ENCODE results near the gene LECT2. TPM values are rescaled to one million over a fixed set of nuclear protein-coding genes. Genes with fewer than 3 reads are reported as not detected.

LECT2 gene
- total and polyA plus RNA-seq, 10 donors, result not detected

DNA sequence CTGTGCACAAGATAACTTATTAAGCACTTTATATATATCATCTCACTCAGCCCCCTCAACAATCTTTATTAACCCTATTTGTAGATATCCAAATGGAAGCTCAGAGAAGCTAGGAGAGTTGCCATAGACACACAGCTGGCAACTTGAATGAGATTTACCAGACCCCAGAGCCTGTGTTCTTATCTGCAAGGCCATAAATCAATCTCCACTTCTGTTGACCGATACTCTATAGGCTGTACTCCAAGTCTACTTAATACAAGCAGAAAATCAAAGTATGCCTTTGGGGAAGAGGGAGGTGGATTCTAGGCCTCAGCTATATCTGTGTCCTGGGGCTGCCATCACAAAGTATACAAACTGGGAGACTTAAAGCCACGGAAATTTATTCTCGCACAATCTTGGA lies 53.1 kb downstream of the LECT2 start:
- TF ChIP-seq, protein P1, sequence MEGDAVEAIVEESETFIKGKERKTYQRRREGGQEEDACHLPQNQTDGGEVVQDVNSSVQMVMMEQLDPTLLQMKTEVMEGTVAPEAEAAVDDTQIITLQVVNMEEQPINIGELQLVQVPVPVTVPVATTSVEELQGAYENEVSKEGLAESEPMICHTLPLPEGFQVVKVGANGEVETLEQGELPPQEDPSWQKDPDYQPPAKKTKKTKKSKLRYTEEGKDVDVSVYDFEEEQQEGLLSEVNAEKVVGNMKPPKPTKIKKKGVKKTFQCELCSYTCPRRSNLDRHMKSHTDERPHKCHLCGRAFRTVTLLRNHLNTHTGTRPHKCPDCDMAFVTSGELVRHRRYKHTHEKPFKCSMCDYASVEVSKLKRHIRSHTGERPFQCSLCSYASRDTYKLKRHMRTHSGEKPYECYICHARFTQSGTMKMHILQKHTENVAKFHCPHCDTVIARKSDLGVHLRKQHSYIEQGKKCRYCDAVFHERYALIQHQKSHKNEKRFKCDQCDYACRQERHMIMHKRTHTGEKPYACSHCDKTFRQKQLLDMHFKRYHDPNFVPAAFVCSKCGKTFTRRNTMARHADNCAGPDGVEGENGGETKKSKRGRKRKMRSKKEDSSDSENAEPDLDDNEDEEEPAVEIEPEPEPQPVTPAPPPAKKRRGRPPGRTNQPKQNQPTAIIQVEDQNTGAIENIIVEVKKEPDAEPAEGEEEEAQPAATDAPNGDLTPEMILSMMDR (IDR thresholded peaks at IDR 0.05 in 8 of 11, conservative IDR thresholded peaks at IDR 0.05 in 3 of 11), result no peak
- TF ChIP-seq POLR2A (IDR thresholded peaks at IDR 0.05) (no peak), POLR2AphosphoS5 (IDR thresholded peaks at IDR 0.05) (no peak)
- H3K9me3 ChIP-seq, result no peaks in the 10 kb centered on the region
- H3K36me3 ChIP-seq, result no peaks in the 10 kb centered on the region
- DNase-seq, result no peak
- no peaks in the 10 kb centered on the region for H3K4me1 ChIP-seq
- WGBS, 5 donors, result 53 to 60% (median 57%) methylated on average over 3 of the region's 3 CpGs
- no peak overlapping the region for H3K4me3 ChIP-seq
- intact Hi-C loops (cut with DNase I; ENCODE audit: low total_unique reads), result no loop called here
- no peak overlapping the region for H3K27ac ChIP-seq
- H3K27me3 ChIP-seq (replicated peaks in 1 of 7), result peaks cover 0 to 55% (median 0%) of the 10 kb centered on the region in 7 donors

DNA sequence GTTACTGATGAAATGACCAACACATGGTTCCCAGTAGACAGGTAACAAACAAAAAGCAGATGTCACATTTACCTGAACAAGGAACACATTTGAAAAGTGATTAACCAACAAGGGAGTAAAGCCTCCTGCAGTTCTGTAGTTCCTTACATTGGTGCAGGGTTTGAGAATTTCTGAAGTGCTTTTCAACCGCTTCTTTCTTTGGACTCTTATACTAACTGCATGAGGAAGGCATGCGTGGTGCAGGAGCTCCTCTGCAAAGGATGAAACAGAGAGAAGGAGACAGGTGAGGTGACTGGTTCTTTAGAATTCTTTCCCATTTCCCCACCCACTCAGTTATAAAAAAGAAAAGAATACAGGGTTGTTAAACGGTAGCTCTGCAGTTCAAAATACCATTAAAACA lies 54.5 kb downstream of the LECT2 start:
- no peak overlapping the region for H3K27ac ChIP-seq
- intact Hi-C loops (cut with DNase I; ENCODE audit: low total_unique reads), result no loop called here

DNA sequence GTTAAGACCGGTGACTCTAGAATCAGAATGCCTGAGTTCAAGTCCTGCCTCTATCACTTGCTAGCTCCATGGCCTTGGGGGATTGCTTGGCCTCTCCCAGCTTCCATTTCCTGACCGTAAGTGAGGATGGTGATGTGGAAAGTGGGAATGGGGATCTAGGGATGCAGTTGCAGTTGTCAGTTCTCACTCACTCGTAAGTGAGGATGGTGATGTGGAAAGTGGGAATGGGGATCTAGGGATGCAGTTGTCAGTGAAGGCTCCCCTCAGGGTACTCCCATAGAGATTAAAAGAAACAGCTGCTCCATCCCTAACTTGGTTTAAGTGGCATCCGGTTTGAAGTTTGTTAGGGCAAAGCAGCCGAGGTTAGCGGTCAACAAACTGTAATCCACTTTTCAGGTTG lies 56.1 kb downstream of the LECT2 start:
- TF ChIP-seq POLR2A (IDR thresholded peaks at IDR 0.05) (no peak), POLR2AphosphoS5 (IDR thresholded peaks at IDR 0.05) (no peak)
- TF ChIP-seq, protein P1 (IDR thresholded peaks at IDR 0.05 in 8 of 11, conservative IDR thresholded peaks at IDR 0.05 in 3 of 11), result no peak
- Histone ChIP-seq H3K4me1 (no peaks in the 10 kb centered on the region), H3K27me3 (replicated peaks in 1 of 7) (peaks cover 0 to 71% (median 0%) of the 10 kb centered on the region in 7 donors), H3K36me3 (no peaks in the 10 kb centered on the region), H3K4me3 (no peak overlapping the region), H3K27ac (no peak overlapping the region), H3K9me3 (no peaks in the 10 kb centered on the region)
- DNase-seq, result no peak
- intact Hi-C loops (cut with DNase I; ENCODE audit: low total_unique reads), result no loop called here
- 80 to 85% (median 83%) methylated on average over 6 of the region's 6 CpGs for WGBS, 5 donors

More for the DNA sequence above, 54.5 kb downstream of the LECT2 start:
- Histone ChIP-seq H3K9me3 (no peaks in the 10 kb centered on the region), H3K36me3 (no peaks in the 10 kb centered on the region), H3K27me3 (replicated peaks in 1 of 7) (peaks cover 0 to 63% (median 0%) of the 10 kb centered on the region in 7 donors), H3K4me3 (no peak overlapping the region), H3K4me1 (no peaks in the 10 kb centered on the region)
- 68 to 77% (median 74%) methylated on average over 3 of the region's 3 CpGs for WGBS, 5 donors
- no peak for DNase-seq
- TF ChIP-seq, protein P1 (IDR thresholded peaks at IDR 0.05 in 8 of 11, conservative IDR thresholded peaks at IDR 0.05 in 3 of 11), result no peak
- TF ChIP-seq POLR2AphosphoS5 (IDR thresholded peaks at IDR 0.05) (no peak), POLR2A (IDR thresholded peaks at IDR 0.05) (no peak)

Other genes with a start within 250 kb of the LECT2 start
- gene SLC25A48, start 120.3 kb downstream of the LECT2 start, total RNA-seq, result under 1 TPM in 2 of 7 donors, not detected in 5; 0.33 to 0.66 TPM
- under 1 TPM in 1 of 3 donors, not detected in 2; 0.06 TPM for gene SLC25A48, start 120.3 kb downstream of the LECT2 start, polyA plus RNA-seq
- not detected for gene IL9, start 59.1 kb downstream of the LECT2 start, total RNA-seq
- gene IL9, start 59.1 kb downstream of the LECT2 start, polyA plus RNA-seq, result not detected
- 100 to 1,000 TPM; 126 to 214 (median 157) TPM for gene TGFBI, start 74.0 kb upstream of the LECT2 start, total RNA-seq
- 10 to 100 TPM; 31.0 to 59.5 (median 56.9) TPM for gene TGFBI, start 74.0 kb upstream of the LECT2 start, polyA plus RNA-seq
- 10 to 100 TPM; 50.1 to 70.4 (median 55.4) TPM for gene SMAD5, start 177.9 kb upstream of the LECT2 start, total RNA-seq
- 1 to 10 TPM; 5.3 to 9.5 (median 5.8) TPM for gene SMAD5, start 177.9 kb upstream of the LECT2 start, polyA plus RNA-seq
- under 1 TPM in 1 of 7 donors, not detected in 6; 0.37 TPM for gene SMIM32, start 238.2 kb upstream of the LECT2 start, total RNA-seq
- not detected for gene SMIM32, start 238.2 kb upstream of the LECT2 start, polyA plus RNA-seq

Data from spleen (tissue), 11 donors.